HG03521 (cell line): ENCODE results near the gene COL6A3.

Experiments used
- ATAC-seq: cut with Tn5 transposase; IDR thresholded peaks from one replicate; pipeline ENCODE4 v1.9.1; 2021; ENCODE audit warnings: mild to moderate bottlenecking, moderate library complexity; ENCODE audit not compliant: unreplicated experiment

The COL6A3 gene

DNA sequence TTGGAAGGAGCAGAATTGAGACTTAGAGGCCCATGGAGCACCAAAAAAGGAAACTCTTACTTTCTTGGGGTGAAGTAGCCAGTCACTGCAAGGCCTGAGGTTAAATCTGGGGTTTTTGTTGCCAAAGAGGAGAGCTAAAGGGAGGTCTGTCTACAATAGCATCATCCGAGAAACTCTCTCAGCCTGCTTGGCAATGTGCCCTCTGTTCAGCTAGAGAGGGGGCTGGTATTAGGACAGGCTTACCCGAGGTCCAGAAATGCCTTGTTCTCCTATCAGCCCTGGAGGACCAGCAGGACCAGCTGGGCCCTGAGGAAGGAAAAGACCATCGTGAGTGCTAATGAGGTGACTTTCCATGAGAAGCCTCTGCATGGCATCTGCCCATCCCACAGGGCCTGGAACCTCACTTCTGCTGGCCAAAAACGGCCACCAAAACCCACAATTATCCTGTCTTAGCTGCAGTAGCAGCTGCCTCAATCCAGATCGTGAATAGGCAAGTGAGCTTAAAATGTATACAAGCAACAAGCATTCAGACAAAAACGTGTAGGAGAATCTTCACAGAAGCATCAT, 61.6 kb downstream of the COL6A3 start:
- no peak for ATAC-seq

DNA sequence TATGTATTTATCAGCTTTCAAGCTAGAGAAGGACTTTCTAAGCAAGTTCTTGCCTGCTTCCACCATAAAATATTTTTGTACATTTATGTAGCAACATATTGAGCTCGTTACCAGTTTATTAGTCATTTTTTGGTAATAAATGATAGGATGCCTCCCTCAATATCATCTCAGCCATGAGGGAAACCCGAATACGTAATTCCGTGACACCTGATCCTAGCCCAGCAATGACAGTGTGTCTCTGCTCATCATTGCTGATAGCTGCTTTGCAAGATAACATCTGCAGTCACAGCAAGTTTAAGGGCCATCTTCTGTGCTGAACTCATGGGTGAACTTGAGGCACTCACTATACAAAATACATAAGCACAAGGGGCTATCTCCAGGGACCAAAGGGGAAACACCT, 62.2 kb downstream of the COL6A3 start:
- no peak for ATAC-seq

DNA sequence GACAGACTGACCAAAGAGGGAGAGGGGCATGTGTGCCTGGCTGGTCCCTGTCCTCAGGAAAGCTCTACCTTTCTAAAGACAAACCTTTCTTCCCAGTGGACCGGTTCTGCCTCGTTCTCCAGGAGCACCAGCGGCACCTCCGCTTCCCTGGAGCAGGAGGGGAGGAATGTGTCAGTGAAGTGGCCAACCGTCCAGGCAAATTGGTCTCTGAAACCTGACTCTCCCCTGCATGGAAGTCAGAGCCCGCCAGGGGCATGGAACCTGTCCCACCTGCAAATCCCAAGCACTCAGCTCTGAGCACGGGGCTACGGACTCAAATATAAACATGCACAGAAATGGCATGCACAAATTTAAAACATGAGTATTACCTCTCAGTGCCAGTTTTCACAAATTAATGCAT, 62.9 kb downstream of the COL6A3 start:
- no peak for ATAC-seq

DNA sequence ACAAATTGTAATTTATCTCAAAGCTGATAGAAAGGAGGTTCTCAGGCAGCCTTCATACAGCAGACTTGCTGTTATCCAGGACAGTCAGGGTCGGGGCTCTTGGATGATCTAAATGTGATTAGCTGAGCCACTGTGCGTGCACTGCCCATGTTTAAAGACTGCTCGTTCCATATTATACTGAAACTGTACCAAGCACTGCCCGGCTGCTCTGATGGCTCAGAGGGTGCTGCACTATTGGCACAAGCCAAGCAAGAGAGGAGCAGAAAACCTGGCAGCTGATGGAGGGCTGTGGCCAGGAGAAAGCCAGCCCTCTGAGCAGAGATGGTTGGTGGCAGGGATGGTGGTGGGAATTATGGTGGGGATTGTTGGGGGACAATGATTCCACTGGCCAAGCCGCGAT, 63.4 kb downstream of the COL6A3 start:
- ATAC-seq = no peak

DNA sequence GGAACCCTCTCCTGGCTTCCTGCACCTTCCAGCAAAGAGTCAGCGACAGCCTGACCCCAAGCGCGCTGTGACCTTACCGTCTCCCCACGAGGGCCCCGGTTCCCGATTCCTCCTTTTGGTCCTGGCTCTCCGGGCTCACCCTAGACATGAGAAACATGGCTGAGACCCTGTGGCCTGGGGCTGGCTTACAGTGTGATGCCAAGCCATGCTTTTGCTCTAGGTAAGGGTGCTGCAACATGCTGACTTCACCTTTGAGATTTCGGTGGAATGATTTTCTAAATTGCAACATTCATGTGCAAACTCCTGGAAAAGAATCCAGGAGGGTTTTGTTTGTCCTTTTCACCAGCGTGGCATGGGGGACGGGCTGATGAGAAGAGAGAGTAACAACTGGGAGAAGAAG, 63.9 kb downstream of the COL6A3 start:
- no peak for ATAC-seq

DNA sequence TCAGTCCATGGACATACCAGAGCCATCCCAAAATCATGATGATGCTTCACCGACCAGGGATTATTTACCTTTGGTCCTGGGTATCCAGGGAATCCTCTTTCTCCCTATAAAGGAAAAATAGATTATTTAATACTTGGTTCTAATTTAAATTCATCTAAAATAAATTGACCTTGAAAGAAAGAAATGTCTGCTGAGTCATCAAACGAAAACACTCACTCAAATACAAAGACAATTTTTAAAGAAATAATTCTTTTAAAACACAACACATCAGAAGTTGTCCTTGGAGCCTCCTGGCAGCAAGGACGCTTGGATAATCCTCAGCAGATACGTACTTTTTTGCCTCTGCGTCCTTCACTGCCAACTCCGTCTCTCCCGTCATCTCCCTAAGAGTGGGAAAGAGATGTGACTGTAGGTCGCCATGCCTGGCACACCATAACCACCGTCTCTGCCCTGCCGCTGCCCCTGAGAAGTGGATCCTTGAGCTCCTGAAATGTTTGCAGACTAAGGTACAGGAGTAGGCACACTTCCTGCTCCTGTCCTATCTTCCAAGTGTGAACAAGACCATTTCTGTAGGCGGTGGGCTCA, 65.6 kb downstream of the COL6A3 start:
- ATAC-seq = no peak

DNA sequence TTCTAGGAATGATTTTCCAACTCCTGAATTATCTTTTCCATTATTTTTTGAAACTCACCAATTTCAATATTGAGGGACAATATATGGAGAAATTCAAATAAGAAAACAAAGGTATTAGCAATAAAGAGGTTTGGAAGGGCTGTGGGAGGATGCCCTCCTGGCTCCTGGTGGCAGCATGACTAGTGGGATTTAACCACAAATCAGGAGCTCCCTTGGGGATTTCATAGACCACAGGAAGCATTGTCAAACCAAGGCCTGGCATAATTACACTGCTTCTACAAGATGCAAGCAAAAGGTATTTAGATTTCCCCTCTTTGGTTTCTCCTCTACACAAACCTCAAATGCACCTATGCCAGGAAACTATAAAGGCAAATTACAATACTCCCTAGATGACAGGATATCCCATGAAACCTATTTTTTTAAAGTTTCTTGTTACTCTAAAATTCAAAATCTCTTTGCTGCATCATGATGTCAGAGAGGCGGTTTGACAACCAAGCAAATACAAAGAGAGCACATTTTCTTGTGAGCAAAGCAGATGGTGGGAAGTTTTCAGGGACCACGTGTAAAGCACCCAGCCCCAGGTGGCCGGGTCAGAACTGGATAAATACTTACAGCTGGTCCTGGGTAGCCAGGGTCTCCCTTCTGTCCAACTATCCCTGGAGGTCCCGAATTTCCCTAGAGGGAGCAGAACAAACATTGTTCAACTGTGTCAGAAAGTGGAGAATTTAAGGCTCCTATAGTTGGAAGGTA, 67.9 kb downstream of the COL6A3 start:
- no peak for ATAC-seq

DNA sequence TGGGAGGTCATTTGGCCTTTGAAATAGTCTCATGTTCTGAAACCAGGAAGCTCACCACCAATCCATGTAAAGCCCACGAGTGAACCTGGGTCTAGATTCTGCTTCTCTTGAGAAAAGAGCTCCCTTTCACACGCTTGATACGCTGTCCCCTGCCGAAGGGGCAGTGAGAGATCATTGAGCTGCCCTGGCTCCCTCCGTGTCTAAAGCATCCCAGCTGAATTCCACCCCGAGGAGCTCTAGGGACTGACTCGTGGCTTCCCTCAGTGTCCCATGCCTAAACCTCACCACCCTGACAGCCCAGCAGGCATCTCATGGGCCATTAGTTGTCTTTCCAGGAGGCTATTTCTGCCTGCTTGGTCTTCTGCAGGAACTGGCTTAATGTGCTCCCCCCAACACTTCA, 68.6 kb downstream of the COL6A3 start:
- ATAC-seq = no peak

DNA sequence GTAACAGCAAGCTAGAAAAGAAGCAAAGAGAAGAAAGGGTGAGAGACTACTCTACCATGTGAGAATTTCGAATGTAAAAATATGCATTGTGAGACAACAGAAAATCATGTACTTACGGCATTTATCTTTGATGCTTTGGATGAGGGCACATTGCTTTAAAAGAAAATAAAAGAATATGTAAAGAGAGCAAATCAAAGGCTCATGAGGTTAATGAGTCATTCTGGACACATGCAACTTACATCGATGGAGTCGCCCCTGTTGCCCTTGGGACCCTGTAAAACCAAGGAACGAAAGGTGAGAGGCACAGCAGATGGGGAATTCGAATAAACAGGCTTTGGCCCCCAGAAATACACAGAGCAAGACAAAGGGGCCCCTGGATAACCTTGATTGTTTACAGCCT, 69.0 kb downstream of the COL6A3 start:
- ATAC-seq = no peak

DNA sequence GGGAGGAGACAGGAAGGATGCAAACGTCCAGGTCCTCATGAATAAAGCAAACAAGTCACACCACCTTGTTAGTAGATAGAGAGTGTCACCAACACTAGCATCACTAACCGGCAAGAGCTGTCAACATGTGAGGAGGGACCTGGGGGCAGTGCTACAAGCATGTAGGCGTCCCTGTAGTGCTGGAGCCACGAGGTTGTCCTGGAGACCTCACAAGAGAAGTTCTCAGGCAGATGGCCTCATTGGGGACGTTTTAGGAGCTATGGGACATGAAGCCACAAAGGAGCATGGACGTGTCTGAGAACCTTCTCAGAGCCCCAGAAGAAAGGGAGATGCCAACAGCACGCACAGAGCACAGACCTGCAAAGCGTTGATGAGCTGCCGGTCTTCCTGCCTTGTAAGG, 70.0 kb downstream of the COL6A3 start:
- no peak for ATAC-seq

DNA sequence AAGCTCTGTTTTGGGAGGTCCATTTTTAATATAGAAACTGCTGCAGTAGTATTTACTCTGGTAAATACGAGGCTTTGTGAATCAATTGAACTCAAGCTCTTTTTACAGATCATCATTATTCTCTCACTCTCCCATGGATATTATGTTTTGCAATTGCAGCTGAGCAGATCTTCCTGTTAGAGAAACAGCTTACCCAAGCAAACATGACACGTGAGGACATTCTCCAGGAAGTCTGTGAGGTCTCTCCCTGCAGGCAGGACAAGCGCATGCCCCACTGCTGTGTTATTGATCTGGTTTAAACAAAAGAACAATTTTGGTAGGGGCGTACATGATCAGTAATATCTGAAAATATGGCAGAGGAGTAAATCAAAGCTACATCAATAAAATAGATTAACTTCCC, 72.1 kb downstream of the COL6A3 start:
- no peak for ATAC-seq

DNA sequence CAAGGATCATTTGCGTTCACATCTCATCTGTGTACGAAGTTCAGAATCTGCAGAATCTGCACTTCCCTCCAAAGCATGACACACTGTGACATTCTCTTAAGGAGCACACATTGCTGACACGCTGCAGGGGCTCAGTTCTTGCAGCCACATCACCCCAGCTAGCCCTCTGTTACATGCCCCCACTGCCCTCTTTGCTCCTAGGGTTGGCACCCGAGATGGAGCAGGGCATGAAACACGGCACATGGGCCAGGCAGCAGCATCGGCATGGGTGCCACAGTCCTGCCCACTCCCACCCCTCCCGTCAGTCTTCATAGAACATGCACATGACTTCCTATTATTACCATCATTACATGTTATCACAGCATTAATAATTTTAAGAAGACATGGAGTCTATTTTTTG, 76.4 kb downstream of the COL6A3 start:
- ATAC-seq = no peak

DNA sequence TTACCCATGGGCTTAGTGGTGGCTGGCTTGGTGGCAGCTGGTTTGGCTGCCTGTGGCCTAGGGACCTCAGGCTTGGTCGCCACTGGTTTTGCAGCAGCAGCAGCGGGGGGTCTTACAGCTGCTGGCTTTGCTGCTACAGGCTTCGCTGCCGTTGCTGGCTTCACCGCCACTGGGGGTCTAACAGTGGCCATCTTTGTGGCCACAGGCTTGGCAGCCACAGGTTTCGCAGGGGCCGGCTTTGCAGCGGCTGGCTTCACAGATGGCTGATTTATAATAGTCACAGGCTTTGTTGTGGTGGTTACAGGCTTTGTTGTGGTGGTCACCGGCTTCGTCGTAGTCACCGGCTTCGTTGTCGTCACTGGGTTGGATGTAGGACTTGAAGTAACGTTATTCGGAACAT, 77.8 kb downstream of the COL6A3 start:
- no peak for ATAC-seq

DNA sequence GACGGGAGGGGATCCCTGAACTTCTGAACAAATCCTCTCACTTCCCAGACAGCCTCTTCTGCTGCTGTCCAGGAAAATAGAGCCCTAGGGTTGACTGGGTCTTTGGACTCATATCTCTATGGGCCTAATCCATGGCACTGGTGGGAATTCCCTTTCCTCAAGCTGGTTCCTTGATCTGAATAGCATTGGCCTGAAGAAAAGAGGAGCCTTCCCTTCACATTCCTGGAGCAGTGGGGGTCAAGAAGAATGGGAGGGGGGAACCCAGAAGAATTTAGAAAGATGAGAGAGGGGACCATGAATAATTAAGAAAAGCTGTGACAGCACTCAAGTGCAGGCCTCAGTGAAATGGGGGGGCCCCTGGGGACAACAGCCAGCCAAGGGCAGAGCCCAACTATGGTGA, 80.2 kb downstream of the COL6A3 start:
- ATAC-seq = no peak

DNA sequence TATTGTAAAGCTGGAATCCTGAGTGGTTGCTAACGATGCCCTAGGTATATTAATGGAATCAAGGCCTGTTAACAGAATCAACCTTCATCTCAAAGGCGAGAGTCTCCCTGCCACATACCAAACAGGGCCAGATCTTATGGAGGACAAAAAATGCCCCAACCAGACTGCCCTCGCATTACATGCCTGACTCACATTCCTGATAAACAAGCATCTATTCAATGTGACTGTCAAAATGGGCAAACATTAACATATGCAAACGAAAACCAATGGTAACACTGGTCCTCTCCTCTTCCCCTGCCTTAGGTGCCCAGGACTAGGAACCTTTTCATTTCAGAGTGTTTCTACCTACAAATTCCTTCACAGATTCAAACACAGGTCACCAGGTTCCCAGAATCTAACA, 83.4 kb downstream of the COL6A3 start:
- no peak for ATAC-seq

DNA sequence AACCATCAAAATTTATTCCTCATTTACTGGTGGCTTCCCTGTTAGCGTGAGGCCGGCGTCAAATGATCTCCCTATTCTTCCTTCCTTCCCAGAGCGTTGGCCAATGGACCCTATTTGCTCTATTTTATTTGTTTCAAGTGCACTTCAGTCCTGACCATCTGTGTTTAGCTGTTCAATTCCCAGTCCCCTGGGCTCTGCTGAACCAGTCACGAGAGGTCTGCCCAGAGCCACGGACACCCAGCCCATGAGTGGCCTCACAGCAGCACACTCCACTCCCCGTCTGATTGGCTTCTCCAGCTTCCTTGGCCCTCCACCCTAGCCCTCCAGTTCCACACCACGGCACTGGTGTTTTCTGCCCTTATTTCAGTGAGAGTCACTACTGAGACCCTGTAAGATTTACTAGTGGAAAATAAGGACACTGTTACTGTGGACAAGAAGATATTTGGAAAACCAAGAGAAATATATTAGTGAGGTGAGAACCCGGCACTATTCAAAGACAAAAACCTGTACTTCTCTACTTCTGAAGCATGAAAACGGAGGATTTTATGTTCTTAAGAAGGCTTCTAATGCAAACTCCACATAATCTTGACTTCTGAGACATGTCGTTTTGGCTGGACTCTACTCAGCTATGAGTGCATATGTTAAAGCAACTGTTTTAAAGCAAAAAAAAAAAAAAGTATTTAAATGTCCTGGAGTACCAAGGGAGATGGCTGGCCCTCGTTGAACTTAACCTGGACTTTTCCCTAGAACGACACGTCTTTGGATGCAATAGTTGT, 86.6 kb downstream of the COL6A3 start:
- ATAC-seq = no peak

DNA sequence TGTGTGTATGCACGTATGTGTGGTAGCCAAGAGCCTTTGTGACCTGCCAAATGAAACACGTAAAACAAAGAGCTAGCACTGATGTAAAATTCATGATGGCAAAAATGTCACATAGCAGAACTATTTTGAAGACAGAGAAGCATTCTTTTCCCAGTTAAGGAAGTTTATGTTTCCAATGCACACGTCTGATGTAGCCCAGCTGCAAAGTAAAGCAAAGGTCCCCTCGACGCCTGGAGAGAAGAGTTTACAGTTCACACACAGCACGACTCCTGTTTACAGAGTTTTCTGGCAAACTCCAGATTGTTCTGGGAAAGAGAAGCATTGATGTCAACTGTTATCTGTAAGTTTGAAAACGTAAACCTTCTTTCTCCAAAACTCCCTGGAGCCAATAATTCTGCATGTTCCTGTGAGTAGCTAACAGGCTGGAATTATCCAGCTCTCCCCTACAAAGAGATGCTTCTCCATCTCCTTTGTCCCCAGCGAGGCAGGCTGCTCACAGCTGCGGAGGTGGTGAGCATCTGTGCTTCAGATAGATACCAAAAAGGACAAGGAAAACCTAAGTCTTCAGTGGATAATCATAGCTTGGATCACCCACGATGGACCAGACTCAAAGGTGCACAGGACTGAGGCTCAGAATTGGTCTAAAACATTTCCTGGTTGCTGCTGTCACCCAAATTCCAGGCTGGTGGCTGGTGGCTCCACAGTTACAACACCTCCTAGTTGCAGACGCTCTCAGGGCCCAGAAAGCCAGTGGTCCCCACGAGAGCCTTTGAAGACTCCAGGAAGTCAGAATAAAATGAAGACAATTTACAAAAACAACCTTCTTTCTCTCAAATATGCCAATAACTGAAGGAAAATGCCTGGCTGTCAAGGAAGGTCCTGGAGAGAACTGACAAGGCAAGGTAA, 87.4 kb downstream of the COL6A3 start:
- ATAC-seq = no peak

DNA sequence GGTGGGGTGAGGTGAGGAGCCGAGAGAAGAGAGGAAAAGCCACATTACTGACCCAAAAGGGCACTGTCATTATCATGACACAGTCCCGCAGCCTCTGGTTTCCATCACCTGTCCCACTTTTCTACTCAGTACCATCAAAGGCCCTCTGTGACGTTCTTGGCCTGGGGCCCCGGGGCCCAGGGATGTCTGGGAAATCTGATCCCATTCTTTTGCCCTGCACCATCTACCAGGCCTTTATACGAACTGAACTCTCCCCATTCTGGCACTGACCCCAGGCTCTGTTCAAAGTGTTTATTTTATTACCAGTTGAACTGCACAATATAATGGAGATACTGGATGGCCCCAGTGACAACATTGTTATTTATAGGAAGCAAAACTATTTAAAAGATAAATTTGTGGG, 89.1 kb downstream of the COL6A3 start:
- no peak for ATAC-seq

DNA sequence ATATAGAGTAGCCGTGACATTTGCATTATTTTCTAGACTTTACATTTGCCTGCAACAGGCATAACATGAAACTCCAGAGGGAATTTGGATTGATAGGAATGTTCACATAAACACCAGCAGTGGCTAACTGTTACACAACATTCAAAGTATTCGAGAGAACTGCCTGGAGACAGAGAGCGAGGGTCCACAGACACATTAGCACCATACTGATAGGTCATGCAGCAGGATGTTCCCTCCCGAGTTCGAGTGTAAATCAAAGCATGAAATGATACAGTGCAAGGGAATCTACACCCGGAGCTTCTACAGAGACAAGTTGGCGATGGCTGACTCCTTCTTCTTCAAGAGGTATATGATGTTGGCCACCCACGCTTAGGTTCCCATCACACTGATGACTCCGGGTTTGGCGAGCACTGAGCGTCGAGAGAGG, 89.5 kb downstream of the COL6A3 start:
- ATAC-seq = no peak

DNA sequence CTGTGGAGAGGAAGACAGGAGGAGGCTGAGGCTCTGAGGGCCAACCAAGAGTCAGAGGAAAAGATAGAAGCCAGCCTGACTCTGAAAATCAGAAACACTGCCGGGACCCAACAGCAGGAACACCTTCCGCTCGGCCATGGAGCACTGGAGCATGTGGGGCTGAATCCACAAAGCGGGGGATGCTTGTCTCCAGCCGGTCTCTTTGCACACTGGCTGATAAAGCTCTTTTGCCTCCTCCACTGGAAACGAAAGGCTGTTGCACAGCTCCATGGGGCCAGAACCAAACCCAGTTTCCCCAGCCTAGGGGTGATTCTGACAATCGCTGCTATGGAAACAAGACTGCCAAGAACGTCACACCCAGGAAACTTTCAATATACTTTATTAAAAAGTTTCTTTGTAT, 90.3 kb downstream of the COL6A3 start:
- ATAC-seq = no peak

DNA sequence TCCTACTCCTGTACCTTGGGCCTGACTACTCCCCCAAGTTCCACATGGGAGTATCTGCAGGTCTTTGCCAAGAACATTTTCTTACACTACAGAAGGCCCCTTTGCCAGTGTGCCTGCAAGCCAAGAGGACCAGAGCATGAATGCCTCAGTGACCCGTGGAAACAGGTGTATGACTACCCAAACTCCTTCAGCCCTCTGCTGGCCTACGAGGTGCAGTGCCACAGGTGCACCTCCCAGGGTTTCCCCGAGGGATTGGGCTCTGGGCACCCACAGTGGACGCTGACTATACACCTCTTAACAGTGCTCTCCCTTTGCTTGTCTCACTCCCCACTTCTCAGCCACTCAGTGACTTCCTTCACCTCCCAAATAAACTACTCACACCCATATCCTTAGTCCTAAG, 91.4 kb downstream of the COL6A3 start:
- ATAC-seq = no peak
